Esophagus muscularis mucosa (tissue), 2 donors: ENCODE measurements around the gene WDFY4.

Experiments
- POLR2A ChIP-seq: fragments of 450-650 bp; IDR thresholded peaks from one replicate; pipeline ENCODE4 v1.6.1; 2017; ENCODE audit warnings: antibody characterized with exemption, moderate library complexity, mild to moderate bottlenecking, low read depth
- POLR2AphosphoS5 ChIP-seq, 2 donors: sonication (generic); formaldehyde crosslinking; IDR thresholded peaks; one replicate each; pipeline ENCODE4 v1.6.1; 2017; ENCODE audit warnings: antibody characterized with exemption in 2 of 2

- no peak for TF ChIP-seq POLR2AphosphoS5 (IDR thresholded peaks at IDR 0.05)
- no peak for TF ChIP-seq POLR2A
Observed at GRCh38 chr10:48978318-48978717, 293.6 kb downstream of the WDFY4 start.
